HG03520 (cell line): ENCODE data around the gene AGO1.
"Not testable (repeated sequence)": the region's sequence is repeated elsewhere in the genome, so short reads cannot be mapped to it uniquely, and the experiment has no call there.

Experiments
- ATAC-seq: cut with Tn5 transposase; IDR thresholded peaks from one replicate; pipeline ENCODE4 v1.9.1; 2021; ENCODE audit warnings: mild to moderate bottlenecking, moderate library complexity; ENCODE audit not compliant: unreplicated experiment

Gene AGO1

DNA sequence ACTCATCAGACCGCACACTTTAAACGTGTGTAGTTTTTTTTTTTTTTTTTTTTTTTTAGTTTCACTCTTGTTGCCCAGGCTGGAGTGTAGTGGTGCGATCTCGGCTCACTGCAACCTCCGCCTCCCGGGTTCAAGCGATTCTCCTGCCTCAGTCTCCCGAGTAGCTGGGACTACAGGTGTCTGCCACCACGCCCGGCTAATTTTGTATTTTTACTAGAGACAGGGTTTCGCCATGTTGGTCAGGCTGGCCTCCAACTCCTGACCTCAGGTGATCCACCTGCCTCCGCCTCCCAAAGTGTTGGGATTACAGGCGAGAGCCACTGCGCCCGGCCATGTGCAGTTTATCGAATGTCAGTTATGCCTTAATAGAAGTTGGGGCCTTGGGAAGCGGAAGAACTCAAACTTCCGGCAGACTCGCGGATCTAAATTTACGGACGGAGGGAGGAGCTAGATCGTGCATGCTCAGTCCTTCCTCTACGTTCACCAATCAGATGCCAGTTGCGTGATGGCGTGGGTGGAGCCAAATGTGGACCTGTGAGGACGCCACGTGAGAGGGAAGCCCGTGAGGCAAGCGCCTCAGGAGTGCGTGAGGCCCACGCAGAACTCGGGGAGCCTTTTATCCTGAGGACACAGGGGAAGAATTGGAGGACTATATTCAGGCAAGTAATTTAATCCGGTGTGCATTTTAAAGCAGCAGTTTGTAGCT is 13.6 kb upstream of the AGO1 start:
- ATAC-seq: not testable (repeated sequence)

DNA sequence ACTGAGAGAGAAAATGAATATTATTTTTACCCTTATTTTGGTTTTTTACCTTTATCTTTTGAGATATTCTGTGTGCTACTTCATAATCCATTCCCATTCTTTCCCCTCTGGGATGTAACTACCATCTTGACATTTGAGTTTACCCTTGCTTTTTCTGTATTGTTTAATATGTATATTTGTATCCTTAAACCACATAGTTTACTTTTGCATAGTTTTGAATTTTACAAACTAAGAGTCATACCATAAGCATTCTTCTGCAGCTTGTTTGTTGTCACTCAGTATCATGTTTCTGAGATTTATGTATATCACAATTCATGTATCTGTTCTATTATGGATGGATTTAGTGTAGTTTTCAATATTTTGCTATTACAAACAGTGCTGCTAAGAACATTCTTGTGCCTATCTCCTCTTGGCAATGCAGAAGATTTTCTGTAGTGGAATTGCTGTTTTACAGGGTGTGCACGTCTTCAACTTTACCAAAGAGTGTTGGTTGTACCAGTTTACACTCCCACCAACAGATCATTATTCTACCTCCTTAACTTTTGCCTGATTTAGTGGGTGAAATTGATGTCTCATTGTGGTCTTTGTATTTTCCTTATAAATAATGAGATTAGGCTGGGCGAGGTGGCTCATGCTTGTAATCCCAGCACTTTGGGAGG is 12.2 kb upstream of the AGO1 start:
- no peak for ATAC-seq

DNA sequence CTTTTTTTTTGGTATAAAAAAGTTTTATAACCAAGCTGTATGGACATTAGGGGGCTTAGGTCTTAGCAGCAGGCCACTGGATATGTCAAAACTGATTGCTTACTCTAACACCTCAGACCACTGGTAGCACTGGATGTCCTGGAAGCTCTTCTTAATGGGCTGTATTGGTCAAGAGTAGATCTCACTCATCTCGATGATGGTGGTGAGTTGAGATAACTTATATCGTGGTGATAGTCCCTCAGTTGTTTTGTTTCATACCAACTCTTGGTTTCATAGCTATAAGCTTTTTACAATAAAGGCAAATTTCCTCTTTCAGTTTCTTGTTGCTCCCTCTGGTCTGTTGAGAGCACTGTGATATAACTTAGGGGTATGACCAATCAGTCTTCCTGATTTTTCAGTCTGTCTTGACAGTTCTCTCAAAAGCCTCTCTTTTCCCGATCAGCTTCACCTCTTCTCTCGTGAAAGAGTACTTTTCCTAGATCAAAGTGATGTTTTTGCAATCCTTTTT is 9.7 kb upstream of the AGO1 start:
- no peak for ATAC-seq

- ATAC-seq: not testable (repeated sequence)
Measured at GRCh38 chr1:35874115-35874514, 8.9 kb upstream of the AGO1 start.

- ATAC-seq: no peak
Measured at GRCh38 chr1:35876988-35877387, 6.0 kb upstream of the AGO1 start.

DNA sequence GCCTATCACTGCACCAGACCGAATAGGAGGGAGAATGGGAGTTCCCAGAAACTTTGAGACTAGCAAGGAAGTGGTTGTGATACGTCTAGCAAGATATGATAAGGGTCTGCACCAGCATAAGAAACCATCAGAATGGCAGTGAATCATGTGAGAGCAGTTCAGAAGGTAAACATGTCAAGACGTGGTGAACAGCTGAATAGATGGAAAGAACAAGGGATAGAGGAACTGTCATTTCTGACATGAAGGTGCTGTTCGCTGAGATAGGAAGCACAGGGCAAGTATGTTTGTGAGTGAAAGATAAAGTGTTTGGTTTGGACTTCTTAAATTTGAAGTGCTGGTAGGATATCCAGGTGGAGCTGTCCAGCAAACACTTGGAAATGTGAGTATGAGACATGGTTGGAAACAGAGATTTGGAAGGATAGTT is 1.1 kb upstream of the AGO1 start:
- ATAC-seq: no peak

- ATAC-seq: no peak
Measured at GRCh38 chr1:35882586-35882944, 444 bp upstream of the AGO1 start.

GRCh38 chr1:35883635-35884101 is 659 bp downstream of the AGO1 start:
- no peak for ATAC-seq

- ATAC-seq: no peak
Measured at GRCh38 chr1:35884934-35885333, 1.9 kb downstream of the AGO1 start.

GRCh38 chr1:35885961-35886558 is 3.1 kb downstream of the AGO1 start:
- no peak for ATAC-seq

DNA sequence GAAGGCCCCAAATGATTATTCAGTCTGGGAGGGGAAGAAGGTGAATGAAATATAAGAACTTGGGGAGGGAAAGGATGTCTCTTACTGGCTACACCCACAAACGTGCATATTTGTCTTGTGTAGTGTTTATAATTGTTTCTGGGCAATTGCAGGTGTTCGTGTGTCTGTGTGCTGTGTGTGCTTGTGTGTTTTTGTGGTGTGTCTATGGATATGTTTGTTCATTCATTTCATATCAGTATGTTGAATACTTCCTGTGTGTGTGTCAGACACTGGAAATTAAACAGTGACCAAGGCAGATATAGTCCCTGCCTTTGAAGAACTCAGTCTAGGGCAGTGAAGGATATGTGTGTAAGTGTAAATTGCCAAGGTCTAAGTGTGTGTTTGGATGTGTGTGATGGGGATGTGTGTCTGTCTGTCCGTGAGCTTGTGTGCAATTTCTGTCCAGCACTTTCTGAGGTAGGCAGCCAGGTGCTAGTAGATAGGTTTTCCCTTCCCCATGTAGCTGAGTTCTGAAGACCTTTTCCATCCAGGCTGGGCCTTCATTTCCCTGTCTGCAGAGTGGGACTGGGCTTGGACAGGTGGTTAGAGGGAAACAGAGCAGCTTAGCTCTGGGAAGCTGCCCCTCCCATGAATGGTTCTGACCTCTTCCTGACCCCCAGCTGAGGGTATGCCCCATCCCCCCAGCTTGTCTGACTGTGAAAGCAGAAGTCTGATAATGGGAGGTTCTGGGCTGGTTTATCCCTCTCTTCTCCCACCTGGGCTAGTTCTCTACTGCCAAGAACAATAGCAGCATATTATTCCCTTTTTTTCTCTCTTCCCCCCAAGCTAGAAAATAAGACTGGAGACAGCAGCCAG is 3.8 kb downstream of the AGO1 start:
- no peak for ATAC-seq

DNA sequence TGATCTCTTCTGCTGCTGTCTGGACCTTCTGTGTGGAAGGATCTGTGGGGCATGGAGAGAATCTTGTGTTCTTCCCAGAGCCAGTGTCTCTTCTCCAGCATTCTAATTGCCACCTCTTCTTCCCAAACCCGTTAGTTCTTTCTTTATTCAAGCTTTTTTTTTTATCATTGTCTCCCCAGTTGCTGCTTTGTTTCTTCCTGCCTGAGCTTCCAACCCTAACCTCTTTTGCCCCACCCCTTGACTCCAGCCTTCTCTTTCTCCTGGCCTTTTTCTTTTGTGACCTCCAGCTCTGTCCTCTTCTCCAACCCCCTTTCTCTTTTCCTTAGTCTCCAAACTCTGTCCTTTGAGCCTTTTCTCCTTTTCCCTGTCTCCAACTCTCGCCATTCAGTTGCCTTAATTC is 4.5 kb downstream of the AGO1 start:
- no peak for ATAC-seq

DNA sequence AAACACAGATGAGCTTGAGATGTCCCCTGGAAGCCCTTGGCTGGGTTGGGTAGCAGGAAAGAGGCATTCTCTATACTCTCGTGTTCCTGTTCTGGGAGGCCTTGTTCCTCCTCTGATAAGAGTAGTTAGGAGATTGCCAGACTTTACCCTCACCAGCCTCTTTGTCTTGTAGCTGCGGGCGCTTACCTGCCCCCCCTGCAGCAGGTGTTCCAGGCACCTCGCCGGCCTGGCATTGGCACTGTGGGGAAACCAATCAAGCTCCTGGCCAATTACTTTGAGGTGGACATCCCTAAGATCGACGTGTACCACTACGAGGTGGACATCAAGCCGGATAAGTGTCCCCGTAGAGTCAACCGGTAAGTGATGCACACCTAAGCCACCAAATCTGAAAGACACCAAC is 5.2 kb downstream of the AGO1 start:
- ATAC-seq: no peak

GRCh38 chr1:35888981-35889380 is 6.0 kb downstream of the AGO1 start:
- ATAC-seq: not testable (repeated sequence)

DNA sequence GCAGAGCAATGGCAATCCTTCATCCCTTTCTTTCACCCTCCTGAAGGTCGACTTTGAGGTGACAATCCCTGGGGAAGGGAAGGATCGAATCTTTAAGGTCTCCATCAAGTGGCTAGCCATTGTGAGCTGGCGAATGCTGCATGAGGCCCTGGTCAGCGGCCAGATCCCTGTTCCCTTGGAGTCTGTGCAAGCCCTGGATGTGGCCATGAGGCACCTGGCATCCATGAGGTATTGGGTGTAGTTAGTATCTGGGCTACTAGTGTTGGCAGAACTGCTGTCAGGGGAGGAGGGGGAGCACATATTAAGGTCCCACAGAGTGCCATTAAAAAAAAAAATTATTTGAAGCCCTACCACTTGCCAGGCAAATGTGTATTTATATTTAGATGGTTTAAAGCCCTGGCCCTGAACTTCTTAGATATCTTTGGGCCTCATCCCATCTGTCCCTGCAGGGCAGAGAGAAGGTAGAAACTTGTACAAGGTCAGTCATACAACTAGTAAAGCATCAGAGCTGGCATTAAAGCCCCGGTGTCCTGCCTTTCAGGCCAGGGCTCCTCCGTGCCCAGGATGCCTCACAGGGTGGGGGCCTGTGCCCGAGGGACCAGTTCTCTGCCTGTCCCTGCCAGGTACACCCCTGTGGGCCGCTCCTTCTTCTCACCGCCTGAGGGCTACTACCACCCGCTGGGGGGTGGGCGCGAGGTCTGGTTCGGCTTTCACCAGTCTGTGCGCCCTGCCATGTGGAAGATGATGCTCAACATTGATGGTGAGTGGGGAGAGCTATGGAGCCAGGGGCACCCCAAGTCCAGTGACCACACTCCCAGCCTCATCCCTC is 10.3 kb downstream of the AGO1 start:
- ATAC-seq: no peak

- no peak for ATAC-seq
Measured at GRCh38 chr1:35894183-35894582, 11.2 kb downstream of the AGO1 start.

GRCh38 chr1:35894656-35895055 is 11.6 kb downstream of the AGO1 start:
- no peak for ATAC-seq

DNA sequence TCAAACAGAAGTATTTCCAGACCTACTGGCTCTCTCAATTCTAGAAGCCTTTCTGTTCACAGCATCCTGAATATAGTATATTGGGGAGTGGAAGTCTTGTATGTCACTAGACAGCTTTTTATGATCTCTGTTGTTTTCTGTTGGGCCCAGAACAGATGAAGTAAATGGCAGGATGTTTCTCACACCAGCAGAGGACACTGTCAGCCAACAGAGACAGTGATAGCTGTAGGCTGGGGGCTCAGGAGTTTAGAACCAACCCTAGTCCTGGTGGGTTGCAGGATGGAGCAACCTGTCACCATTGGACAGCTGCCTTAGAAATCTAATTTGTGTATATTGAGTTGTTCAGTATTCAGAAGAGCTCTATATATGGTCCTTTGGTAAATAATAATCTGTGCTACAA is 16.9 kb downstream of the AGO1 start:
- no peak for ATAC-seq

DNA sequence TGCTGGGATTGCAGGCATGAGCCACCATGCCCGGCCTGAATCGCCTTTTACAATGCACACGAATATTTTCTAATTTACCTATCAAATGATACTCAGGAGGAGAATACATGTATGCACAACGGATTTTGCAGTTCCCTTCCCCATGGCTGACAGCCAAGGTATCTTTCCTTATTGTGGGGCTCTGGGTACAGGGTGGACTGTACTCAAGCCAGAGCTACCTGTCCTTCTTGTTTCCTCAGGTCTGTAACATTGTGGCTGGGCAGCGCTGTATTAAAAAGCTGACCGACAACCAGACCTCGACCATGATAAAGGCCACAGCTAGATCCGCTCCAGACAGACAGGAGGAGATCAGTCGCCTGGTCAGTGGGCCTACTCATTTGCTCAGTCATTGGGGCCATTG is 18.2 kb downstream of the AGO1 start:
- no peak for ATAC-seq

GRCh38 chr1:35902671-35903070 is 19.7 kb downstream of the AGO1 start:
- no peak for ATAC-seq
